Testis (tissue), 2 donors: ENCODE measurements around the gene CHD8.

Source experiments
- POLR2A ChIP-seq: fragments of 450-650 bp; IDR thresholded peaks from one replicate; pipeline ENCODE4 v1.6.1; 2017; ENCODE audit warnings: antibody characterized with exemption, mild to moderate bottlenecking, moderate library complexity
- TF ChIP-seq, protein P1 (sequence below), 3 experiments: fragments of 450-650 bp in 2 of 3; fragments of 200-600 bp in 1 of 3; sonication (generic) in 1 of 3; IDR thresholded peaks; one replicate each; pipeline ENCODE4 v1.5.1; 2016 to 2019; ENCODE audit warnings: antibody characterized with exemption in 3 of 3, mild to moderate bottlenecking in 2 of 3, moderate library complexity in 1 of 3

- TF ChIP-seq, protein P1, sequence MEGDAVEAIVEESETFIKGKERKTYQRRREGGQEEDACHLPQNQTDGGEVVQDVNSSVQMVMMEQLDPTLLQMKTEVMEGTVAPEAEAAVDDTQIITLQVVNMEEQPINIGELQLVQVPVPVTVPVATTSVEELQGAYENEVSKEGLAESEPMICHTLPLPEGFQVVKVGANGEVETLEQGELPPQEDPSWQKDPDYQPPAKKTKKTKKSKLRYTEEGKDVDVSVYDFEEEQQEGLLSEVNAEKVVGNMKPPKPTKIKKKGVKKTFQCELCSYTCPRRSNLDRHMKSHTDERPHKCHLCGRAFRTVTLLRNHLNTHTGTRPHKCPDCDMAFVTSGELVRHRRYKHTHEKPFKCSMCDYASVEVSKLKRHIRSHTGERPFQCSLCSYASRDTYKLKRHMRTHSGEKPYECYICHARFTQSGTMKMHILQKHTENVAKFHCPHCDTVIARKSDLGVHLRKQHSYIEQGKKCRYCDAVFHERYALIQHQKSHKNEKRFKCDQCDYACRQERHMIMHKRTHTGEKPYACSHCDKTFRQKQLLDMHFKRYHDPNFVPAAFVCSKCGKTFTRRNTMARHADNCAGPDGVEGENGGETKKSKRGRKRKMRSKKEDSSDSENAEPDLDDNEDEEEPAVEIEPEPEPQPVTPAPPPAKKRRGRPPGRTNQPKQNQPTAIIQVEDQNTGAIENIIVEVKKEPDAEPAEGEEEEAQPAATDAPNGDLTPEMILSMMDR (IDR thresholded peaks at IDR 0.05) = no peak
- TF ChIP-seq POLR2A = no peak
Measured at GRCh38 chr14:21503376-21503775, 47.5 kb upstream of the CHD8 start.
